HG02588 (cell line): ENCODE data around the gene C2orf74.
"Not testable (repeated sequence)": the region's sequence is repeated elsewhere in the genome, so short reads cannot be mapped to it uniquely, and the experiment has no call there.

Source experiments
- ATAC-seq: cut with Tn5 transposase; IDR thresholded peaks from one replicate; pipeline ENCODE4 v1.9.1; 2021; ENCODE audit warnings: mild to moderate bottlenecking, moderate library complexity; ENCODE audit not compliant: unreplicated experiment

C2orf74 gene

DNA sequence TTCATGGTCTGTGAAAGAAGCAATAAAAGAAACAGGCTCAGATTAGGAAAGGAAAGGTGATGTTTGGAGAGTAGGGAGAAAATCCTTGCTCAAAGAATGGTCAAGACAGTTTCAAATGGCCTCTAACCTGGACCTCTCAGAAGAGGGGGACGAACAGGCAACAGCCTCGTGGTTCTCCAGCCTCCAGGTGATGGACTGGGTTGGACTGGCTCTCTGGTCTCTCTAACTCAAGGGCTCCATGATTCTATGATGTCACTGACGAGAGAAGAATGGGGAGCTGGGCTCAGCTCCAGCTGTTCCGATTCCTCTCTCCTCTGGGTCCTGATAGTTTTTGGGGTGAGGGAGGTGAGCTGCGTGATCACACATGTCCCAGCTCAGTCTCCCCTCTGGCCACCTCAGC, at the start of gene C2orf74:
Gene C2orf74 (plus strand): TSS at position 301 of the 400 bp plus-strand sequence. CDS start 327 bp downstream, outside the sequence.
- no peak for ATAC-seq

GRCh38 chr2:61114147-61114546, 47.8 kb upstream of the C2orf74 start:
- no peak for ATAC-seq

GRCh38 chr2:61116302-61116701, 45.7 kb upstream of the C2orf74 start:
- ATAC-seq, result no peak

GRCh38 chr2:61117534-61117933, 44.5 kb upstream of the C2orf74 start:
- no peak for ATAC-seq

DNA sequence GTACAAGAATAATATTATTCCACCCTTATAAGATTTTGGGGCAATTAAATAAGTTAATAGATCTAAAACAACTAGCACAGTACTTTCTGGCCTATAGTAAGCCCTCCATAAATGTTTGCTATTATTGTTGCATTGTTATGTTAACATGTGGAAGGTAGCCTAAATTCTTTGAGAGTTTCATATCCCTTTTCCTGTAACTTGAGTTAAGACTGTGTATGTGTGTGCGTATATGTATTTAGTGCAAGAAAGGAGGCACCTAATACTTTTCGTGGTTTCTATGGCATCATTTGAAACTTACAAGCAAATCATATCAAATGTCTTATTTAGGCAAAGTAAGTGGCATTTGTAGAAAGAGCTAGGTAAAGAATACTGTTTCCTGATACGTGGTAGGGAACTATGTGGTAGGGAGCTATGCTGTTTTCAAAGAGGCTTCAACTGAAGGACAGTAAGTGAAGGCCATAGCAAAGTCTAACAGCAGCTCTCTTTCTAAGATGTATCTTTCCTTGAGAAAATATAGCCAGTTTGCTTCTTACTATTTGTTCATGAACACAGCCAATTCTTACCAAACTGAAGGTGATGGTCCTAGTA, 36.8 kb upstream of the C2orf74 start:
- ATAC-seq, result no peak

GRCh38 chr2:61125798-61126197, 36.2 kb upstream of the C2orf74 start:
- no peak for ATAC-seq

DNA sequence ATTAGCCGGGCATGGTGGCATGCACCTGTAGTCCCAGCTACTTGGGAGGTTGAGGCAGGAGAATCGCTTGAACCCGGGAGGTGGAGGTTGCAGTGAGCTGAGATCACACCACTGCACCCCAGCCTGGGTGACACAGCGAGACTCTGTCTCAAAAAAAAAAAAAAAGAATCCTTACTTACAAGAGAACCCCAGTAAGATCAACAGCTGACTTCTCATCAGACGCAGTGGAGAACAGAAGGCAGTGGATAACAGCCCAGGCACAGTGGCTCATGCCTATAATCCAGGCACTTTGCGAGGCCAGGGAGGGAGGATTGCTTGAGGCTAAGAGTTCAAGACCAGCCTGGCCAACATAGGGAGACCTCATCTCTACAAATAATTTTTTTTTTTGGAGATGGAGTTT, 33.9 kb upstream of the C2orf74 start:
- not testable (repeated sequence) for ATAC-seq

DNA sequence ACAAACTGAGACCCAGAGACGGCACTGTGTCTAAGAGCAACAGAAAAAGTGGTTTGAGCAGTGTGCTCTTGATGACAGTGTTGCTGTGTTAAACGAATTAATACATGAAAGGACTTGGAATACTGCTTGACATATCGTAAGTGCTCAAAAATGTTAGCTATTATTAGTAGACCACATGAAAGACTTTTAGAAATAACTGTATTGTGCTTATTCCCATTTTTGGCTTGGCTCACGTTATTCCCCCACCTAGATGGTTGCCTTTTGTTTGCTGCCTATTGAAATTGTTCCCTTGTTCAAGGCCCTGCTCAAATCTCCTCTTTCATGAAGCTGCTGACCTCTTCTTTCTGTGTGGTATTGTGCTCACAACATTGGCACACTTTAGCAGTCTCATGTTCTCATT, 27.8 kb upstream of the C2orf74 start:
- no peak for ATAC-seq

- no peak for ATAC-seq
These were observed 26.5 kb upstream of the C2orf74 start for GRCh38 chr2:61135510-61135909.

GRCh38 chr2:61138859-61139258, 23.1 kb upstream of the C2orf74 start:
- no peak for ATAC-seq

DNA sequence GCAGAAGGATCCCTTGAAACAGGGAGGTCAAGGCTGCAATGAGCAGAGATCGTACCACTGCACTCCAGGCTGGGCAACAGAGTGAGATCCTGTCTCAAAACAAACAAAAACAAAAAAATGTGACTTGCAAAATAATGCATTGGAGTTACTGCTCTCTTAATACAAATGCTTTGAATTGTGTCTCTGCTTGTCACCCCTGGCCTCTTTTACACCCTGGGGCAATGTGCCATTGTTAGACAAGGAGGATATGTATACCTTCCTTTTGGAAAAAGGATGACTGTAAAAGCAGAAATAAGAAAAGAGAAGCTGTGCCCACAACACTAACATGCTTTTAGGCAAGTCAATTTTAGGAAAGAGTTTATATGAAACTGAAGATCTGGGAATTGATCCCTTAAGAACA, 20.8 kb upstream of the C2orf74 start:
- ATAC-seq, result no peak

DNA sequence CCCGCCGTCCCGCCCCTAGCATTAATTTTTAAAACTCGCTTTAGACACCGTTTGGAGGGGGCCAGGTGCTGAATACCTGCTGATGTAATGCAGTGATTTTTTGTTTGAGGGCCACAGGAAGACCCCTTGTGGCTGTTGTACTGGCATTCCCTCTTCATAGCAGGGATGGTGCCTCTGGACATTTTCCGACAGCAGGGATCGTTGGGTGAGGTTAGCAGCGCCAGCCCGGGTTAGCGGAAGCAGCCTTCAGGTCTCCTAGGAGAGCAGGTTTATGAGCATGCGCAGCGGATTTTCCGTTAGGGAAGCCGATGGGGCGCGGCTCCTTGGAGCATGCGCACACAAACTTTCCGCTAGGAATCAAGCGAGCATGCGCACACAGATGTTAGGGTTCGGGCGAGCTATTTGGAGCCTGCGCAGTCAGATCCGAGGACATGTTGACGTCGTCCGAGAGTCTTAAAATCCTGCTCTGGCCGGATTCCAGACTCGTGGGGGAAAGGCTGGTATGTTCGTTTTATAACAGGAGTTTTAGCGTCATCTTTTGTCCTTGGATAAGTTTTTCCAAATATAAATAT, 17.2 kb upstream of the C2orf74 start:
- ATAC-seq, result peak; percentile 91

GRCh38 chr2:61145990-61146389, 16.0 kb upstream of the C2orf74 start:
- ATAC-seq, result no peak

DNA sequence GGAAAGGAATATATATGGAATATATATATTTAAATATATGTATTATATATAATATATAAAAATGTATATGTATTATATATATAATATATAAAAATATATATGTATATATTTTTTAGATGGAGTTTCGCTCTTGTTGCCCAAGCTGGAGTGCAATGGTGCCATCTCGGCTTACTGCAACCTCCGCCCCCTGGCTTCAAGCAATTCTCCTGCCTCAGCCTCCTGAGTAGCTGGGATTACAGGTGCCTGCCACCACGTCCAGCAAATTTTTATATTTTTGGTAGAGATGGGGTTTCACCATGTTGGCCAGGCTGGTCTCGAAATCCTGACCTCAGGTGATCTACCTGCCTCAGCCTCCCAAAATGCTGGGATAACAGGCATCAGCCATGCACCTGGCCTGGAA, 13.9 kb upstream of the C2orf74 start:
- ATAC-seq, result not testable (repeated sequence)

DNA sequence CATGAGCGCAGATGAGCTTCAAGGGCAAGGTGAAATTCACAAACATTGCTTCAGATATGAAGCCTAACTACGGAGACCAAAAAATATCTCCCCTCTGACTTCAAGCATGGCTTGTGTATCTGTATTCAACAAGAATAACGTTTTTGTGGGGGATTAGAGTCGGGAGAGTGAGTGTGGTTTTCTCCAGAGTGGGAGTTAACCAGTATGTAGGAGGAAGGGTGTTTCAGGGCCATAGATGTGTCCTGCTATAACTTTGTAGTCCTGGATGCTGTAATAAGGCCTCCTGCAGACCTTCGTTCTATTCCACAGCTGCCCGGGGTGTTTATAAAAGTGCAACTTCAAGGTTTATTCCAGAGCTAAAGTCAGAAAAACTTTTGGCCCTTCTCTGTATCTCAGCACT, 12.9 kb upstream of the C2orf74 start:
- no peak for ATAC-seq

GRCh38 chr2:61151436-61151835, 10.6 kb upstream of the C2orf74 start:
- no peak for ATAC-seq

DNA sequence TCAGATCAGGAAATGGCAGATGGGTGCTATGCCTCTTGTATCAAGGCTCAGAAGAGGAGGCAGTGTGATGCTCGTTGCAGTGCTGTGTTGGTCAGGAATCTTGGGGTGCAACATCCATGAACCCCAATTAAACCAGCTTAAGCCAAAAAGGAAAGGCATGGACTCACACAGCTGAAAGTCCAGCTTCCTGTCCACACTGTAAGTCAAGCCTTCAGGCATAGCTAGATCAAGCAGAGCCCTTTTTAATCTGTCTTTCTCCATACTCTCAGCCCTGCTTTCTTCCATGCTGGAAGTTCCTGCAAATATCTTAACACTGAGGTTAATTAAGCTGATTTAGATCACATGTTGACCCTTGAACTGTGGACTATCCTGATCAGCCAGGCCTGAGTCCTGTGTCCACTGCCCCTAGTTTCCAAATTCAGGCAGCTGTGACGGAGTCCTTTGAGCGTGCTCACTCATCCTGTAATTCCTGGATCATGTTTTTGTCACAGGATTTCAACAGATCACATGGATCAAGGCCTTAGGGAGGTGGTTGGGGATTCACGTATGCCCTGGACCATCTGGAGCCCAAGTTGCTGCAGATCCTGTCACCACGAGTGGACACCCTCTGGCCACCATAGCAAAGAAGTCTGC, 4.5 kb upstream of the C2orf74 start:
- no peak for ATAC-seq

DNA sequence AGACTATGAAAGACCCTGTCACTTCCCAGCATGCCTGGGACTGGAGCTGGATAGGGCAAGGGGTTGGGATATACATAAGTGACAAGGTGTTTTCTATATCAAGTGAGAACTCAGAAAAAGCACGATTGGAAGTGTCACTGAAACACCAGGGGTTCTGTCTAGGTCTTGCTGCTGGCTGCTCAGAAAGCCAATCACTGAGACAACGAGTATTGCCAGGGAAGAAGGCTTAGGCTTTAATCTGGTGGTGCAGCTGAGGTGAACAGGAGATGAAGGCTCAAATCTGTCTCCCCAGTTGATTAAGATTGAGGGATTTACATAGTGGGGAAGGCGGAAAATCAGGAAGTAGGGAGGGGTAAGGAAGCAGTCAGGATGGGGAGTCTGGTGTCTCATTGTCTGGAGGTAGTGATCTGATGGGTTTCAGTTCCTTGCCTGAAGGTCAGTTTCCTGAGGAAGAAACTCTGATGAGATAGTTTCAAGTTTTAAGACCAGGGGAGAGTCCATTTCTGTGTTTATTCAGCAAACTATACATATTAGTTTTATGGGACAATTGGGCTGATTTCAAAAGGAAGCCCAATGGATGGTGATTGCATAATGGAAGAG, 3.5 kb upstream of the C2orf74 start:
- no peak for ATAC-seq

DNA sequence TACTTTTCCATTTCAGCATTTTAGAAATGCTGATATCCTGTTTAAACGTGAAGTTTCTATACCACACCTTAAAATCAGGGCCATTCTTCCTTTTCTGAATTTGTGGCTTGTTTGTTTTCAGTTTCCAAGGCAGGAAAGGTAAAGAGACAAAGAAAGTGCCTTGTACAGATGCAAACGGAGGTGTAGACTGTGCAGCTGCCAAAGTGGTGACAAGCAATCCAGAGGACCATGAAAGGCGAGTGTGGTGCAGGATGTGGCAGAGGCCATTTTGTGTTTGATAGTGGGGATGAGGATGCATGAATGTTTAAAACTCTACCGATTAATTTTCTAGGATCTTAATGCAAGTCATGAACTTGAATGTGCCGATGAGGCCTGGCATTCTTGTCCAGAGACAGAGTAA, 733 bp downstream of the C2orf74 start:
- no peak for ATAC-seq

DNA sequence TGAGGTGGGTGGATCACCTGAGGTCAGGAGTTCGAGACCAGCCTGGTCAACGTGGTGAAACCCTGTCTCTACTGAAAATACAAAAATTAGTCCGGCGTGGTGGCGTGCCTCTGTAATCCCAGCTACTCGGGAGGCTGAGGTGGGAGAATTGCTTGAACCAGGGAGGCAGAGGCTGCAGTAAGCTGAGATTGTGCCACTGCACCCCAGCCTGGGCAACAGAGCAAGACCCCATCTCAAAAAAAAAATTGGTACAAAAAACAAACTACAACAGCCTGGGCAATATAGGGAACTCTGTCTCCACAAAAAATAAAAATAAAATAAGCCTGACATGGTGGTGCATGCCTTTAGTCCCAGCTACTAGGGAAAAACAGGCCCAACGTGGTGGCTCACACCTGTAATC, 3.1 kb downstream of the C2orf74 start:
- ATAC-seq, result not testable (repeated sequence)

GRCh38 chr2:61165946-61166345, 4.0 kb downstream of the C2orf74 start:
- ATAC-seq, result no peak

DNA sequence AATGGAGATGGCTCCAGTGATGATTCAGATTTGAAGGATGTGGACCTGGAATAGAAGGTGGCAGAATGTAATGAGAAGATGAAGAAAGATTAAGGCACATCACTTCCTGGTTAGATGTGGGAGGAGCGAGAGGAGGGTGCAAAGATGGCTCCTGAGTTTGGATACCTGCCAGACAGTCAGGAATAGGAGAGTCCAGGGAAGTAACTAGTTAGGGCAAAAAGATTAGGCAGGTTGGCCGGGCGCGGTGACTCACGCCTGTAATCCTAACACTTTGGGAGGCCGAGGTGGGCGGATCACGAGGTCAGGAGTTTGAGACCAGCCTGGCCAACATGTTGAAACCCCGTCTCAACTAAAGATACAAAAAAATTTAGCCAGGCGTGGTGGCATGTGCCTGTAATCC, 5.6 kb downstream of the C2orf74 start:
- ATAC-seq, result no peak
